Inflammatory macrophage treated with lipopolysaccharide for 4 hours (primary cell): ENCODE data around the gene WDFY1.

ENCODE experiments used
- DNase-seq: peaks from one replicate; pipeline ENCODE4 v3.0.0-alpha.2; 2020

Gene WDFY1

GRCh38 chr2:223855426-223855825 is 89.7 kb downstream of the WDFY1 start:
- no peak for DNase-seq

DNA sequence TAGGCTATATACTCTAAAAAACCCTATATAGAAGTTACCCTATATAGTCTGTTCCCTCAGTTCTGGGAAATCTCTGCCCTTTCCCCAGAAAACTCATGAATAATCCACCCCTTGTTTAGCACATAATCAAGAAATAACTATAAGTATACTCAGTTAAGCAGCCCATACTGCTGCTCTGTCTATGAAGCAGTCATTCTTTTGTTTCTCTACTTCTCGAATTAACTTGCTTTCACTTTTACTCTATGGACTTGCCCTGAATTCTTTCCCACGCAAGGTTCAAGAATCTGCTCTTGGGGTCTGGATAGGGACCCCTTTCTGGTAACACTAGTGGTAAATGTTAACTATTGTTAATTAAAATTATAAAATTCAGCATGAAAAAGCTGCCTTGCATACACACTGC is 90.4 kb downstream of the WDFY1 start:
- no peak for DNase-seq

DNA sequence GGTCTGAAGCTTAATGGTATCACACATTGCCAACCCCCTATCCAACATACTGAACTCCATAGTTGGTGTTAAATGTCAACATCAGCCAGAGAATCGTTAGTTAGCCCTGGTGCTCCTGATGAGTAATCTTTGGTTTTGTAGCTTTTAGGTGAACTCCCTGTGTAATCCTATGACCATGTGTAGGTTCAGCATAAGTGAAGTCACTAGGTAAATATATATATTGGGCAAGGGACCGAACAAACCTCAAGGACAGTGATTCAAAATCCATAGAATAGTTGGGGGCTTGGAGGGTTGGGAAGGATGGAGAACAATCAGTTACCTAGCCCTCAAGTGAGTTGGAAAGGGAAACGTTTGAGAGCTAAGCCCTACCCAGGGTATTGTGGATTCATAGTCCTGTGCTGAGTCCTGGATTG is 91.7 kb downstream of the WDFY1 start:
- no peak for DNase-seq

- DNase-seq: no peak
Observed at GRCh38 chr2:223852281-223852795, 92.8 kb downstream of the WDFY1 start.

DNA sequence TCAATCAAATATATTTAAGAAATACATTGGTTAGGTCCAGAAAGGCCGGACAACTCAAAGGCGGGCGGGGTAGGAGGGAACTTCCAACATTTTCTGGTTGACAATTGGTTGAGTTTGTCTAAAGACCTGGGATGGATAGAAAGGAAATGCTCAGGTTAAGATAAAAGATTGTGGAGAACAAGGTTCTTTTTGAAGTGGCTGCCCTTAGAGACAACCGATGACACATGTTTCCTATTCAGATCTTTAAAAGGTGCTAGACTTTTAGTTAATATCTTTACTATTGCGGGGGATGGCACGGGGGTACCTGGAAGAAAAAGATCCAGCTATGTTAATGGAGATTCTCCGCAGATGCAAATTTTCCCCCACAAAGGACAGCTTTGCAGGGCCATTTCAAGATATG is 97.7 kb downstream of the WDFY1 start:
- DNase-seq: no peak

DNA sequence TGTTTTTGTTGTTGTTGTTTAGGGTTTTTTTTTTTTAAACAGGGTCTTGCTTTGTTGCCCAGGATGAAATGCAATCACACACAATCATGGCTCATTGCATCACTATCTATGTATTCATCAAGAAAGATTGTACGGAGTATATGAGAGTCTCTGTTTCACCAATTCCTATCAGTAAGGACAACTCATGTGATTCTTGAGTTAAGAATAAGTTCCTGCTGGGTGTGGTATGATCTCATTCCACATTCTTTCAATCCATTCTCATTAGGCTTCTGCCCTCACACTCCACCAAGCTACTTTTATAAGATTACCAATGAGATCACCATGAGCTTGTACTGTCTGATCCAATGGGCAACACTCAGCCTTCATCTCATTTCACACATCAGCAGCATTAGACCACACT is 98.6 kb downstream of the WDFY1 start:
- DNase-seq: no peak

DNA sequence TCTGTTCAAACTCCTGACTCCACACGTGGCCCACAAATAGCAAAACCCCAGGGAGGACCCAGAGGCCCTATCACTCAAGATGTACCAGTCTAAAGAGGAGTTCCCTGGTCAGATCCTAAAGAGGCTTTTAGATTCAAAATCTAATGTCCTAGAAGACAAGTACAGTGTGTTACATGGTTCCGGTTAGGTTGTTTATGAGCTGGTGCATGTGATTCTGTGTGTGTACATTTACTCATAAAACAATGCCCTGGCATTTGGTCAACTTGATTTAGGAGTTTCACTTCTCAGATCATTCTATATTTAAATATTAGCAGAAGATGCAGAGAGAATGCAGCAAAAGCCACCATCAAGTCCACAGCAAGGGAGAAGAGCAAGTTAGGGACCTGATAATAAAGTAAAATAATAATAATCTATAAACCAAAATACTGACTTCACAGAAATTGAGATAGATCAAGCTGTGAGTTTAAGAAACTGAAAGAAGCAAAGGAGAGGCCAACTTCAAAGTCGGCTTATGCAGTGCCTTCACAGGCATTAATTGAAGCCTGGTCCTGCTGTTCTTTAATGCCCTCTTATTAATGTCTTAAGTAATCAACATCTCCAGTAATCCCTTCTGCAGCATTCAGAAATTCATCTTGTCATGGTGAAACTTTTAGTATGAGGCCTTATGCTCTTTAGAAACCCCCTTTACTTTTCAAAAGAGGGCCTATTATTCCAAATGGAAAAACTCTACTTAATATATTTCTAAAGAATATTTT is 103.5 kb downstream of the WDFY1 start:
- peak; percentile 51 for DNase-seq

GRCh38 chr2:223837287-223838061 is 107.7 kb downstream of the WDFY1 start, which contains the start of gene AP1S3:
Gene AP1S3 (minus strand): TSS chr2:223837582. CDS start chr2:223837450, 132 bp downstream.
- peak; percentile 50 for DNase-seq

GRCh38 chr2:223835701-223836532 is 109.2 kb downstream of the WDFY1 start:
- peak; percentile 71 for DNase-seq

- DNase-seq: no peak
Observed at GRCh38 chr2:223834431-223834830, 110.7 kb downstream of the WDFY1 start.

GRCh38 chr2:223832241-223832903 is 112.8 kb downstream of the WDFY1 start:
- no peak for DNase-seq

DNA sequence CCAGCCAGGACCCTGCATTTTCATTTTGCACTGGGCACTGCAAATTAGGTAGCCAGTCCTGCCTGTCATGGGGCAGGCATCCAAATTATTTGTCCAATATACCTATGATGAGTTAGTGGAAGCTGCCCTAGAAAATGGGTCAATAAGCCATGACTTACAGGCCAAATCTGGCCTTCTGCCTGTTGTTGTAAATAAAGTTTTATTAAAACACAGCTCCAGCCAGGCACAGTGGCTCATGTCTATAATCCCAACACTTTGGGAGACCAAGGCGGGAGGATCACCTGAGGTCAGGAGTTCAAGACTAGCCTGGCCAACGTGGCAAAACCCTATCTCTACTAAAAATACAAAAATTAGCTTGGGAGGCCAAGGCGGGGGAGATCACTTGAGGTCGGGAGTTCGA is 116.0 kb downstream of the WDFY1 start:
- DNase-seq: no peak

DNA sequence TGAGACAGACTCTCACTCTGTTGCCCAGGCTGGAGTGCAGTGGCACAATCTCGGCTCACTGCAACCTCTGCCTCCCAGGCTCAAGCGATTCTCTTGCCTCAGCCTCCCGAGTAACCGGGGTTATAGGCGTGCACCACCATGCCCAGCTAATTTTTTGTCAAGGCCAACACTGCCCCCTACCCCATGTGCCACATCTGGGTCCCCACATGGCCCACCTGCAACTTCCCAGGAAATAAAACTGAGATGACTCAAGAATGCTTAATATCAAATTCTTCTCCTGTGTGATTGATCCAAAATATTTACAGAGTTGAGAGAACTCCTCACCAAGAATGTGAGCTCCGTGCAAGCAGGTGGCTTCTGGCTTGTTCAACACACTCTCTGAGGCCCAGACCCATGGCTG is 116.8 kb downstream of the WDFY1 start:
- DNase-seq: no peak

DNA sequence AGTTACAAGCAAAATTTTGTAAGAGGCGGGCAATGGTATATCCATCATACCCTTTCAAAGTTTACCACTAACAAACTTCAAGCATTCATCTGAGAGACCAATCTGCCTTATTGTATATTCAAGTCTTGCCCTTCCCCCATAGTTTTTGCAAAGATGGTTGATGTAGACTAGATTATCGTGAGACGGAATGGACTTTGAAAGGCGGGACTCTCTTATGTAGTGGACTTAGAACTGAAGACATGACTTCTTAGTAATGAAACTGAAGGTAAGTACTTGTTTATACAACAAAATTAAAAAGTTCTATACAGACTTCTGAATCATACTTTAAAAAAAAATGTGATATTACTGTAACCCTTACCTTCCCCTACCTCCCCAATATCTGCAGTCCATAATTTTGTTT is 118.1 kb downstream of the WDFY1 start:
- DNase-seq: no peak
